Stomach smooth muscle (tissue), 2 donors: ENCODE measurements around the gene HS3ST6.

Experiments used
- H3K27ac ChIP-seq: one replicate; pipeline ENCODE4 v1.7.0; 2013; ENCODE audit warnings: mild to moderate bottlenecking, low read length, inconsistent platforms
- H3K27me3 ChIP-seq, 2 donors: one replicate each; pipeline ENCODE4 v1.7.0; 2013; ENCODE audit warnings: low read length in 2 of 2; ENCODE audit not compliant: insufficient read depth in 2 of 2, control insufficient read depth in 1 of 2
- H3K36me3 ChIP-seq, 2 donors: one replicate each; pipeline ENCODE4 v1.7.0; 2013; ENCODE audit warnings: low read length in 2 of 2; ENCODE audit not compliant: control insufficient read depth in 2 of 2, insufficient read depth in 2 of 2
- H3K4me1 ChIP-seq: one replicate; pipeline ENCODE4 v1.7.0; 2013; ENCODE audit warnings: low read length; ENCODE audit not compliant: control insufficient read depth, insufficient read depth
- H3K4me3 ChIP-seq, 2 donors: one replicate each; pipeline ENCODE4 v1.7.0; 2013; ENCODE audit warnings: low read length in 2 of 2
- H3K9ac ChIP-seq, 2 donors: one replicate each; pipeline ENCODE4 v1.7.0; 2013; ENCODE audit warnings: low read length in 2 of 2, mild to moderate bottlenecking in 1 of 2
- H3K9me3 ChIP-seq, 2 donors: one replicate each; pipeline ENCODE4 v1.7.0; 2013; ENCODE audit warnings: low read length in 2 of 2; ENCODE audit not compliant: control insufficient read depth in 2 of 2
- donor health status: healthy.
- donor health status: Pancreatic carcinoma.

The HS3ST6 gene

GRCh38 chr16:1913327-1914083 is 4.7 kb downstream of the HS3ST6 start:
- no peaks in the 10 kb centered on the region for H3K9me3 ChIP-seq
- no peak overlapping the region for H3K9ac ChIP-seq
- H3K36me3 ChIP-seq, result no peaks in the 10 kb centered on the region
- H3K27me3 ChIP-seq, result peaks cover 19 to 44% of the 10 kb centered on the region in 2 donors
- peaks cover 1% of the 10 kb centered on the region for H3K4me1 ChIP-seq
- H3K4me3 ChIP-seq, result no peak overlapping the region
- no peak overlapping the region for H3K27ac ChIP-seq

DNA sequence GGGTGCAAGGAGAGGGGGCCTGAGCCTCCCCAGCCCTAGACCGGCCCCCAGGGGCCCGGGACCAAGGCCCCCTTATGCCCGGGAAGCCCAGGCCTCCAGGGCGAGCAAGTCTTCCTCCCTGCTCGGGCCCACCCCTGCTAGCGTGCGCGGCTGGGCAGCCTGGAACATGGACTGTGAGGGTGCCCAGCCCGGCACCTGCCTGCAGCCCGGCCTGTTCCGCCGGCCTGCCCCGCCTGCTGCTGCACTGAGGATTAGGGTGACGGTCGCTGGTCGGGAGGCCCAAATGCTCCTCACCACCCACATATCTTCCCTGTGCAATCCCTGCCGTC is 6.0 kb downstream of the HS3ST6 start:
- H3K4me1 ChIP-seq, result no peaks in the 10 kb centered on the region
- H3K9ac ChIP-seq, result no peak overlapping the region
- H3K4me3 ChIP-seq, result no peak overlapping the region
- no peaks in the 10 kb centered on the region for H3K36me3 ChIP-seq
- no peak overlapping the region for H3K27ac ChIP-seq
- peaks cover 13 to 38% of the 10 kb centered on the region in 2 donors for H3K27me3 ChIP-seq
- no peaks in the 10 kb centered on the region for H3K9me3 ChIP-seq

GRCh38 chr16:1911467-1912214 is 6.6 kb downstream of the HS3ST6 start:
- H3K4me3 ChIP-seq, result no peak overlapping the region
- H3K27ac ChIP-seq, result no peak overlapping the region
- H3K9ac ChIP-seq, result no peak overlapping the region
- no peaks in the 10 kb centered on the region for H3K4me1 ChIP-seq
- H3K9me3 ChIP-seq, result no peaks in the 10 kb centered on the region
- no peaks in the 10 kb centered on the region for H3K36me3 ChIP-seq
- peaks cover 11 to 34% of the 10 kb centered on the region in 2 donors for H3K27me3 ChIP-seq

- no peak overlapping the region for H3K9ac ChIP-seq
- no peaks in the 10 kb centered on the region for H3K9me3 ChIP-seq
- H3K4me3 ChIP-seq, result no peak overlapping the region
- no peaks in the 10 kb centered on the region for H3K4me1 ChIP-seq
- no peaks in the 10 kb centered on the region for H3K36me3 ChIP-seq
- H3K27me3 ChIP-seq, result peaks cover 12 to 28% of the 10 kb centered on the region in 2 donors
- no peak overlapping the region for H3K27ac ChIP-seq
Observed at GRCh38 chr16:1909561-1910231, 8.5 kb downstream of the HS3ST6 start.

DNA sequence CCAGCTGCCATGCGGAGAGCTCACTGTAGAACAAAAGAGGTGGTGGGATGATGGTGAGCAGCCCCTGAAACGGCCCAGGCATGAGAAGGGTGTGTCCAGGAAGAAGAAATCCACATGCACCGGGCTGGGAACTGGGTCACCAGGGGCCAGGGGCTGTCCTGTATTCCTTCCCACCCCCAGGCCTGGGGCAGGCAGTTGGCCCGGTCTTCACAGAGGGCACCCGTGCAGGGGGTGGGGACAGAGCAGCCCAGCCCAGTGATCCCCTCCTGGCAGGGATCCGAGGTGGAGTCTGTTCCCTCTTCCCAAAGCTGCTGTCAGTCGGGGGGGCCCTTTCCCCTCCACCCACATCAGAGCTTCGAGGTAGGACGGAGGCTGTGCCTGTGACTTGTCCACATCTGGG is 9.2 kb downstream of the HS3ST6 start:
- Histone ChIP-seq H3K4me3 (no peak overlapping the region), H3K9ac (no peak overlapping the region), H3K9me3 (no peaks in the 10 kb centered on the region), H3K27me3 (peaks cover 13 to 26% of the 10 kb centered on the region in 2 donors), H3K36me3 (no peaks in the 10 kb centered on the region), H3K4me1 (no peaks in the 10 kb centered on the region), H3K27ac (no peak overlapping the region)

- H3K4me1 ChIP-seq, result no peaks in the 10 kb centered on the region
- H3K9ac ChIP-seq, result no peak overlapping the region
- no peaks in the 10 kb centered on the region for H3K36me3 ChIP-seq
- no peak overlapping the region for H3K4me3 ChIP-seq
- H3K27ac ChIP-seq, result no peak overlapping the region
- H3K9me3 ChIP-seq, result no peaks in the 10 kb centered on the region
- peaks cover 10 to 30% of the 10 kb centered on the region in 2 donors for H3K27me3 ChIP-seq
Observed at GRCh38 chr16:1908184-1908583, 10.0 kb downstream of the HS3ST6 start.

DNA sequence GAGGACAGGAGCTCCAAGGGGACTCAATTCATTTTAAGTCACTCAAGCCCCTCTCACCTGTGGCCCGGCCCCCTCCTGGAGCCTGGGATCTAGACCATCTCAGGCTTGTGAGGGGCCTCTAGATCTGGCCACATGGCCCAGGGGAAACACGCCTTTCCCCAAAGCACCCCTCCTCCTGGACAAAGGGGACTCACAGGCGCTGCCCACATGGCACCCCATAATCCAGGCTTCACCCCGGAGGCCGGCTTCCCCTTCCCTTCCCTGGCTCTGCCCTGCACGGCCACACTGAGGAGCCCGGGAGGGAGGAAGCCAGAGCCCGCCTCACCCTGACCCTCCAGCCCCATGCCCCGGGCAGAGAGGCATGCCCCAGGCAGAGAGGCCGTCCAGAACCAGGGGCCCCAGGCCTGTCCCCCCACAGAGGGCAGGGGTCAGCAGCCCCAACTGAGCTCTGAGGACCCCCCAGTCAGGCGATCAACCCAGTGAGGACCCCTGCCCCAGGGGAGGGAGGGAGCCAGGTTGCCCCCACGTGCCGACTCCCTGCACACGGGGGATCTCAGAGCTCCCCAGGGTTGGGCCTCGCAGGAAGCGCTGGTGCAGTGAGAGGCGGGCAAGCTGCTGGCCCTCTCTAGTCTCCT is 10.9 kb downstream of the HS3ST6 start:
- Histone ChIP-seq H3K27ac (no peak overlapping the region), H3K9ac (no peak overlapping the region), H3K4me1 (no peaks in the 10 kb centered on the region), H3K27me3 (peaks cover 10 to 36% of the 10 kb centered on the region in 2 donors), H3K4me3 (no peak overlapping the region), H3K9me3 (no peaks in the 10 kb centered on the region), H3K36me3 (no peaks in the 10 kb centered on the region)

- Histone ChIP-seq H3K36me3 (no peaks in the 10 kb centered on the region), H3K4me3 (no peak overlapping the region), H3K27ac (no peak overlapping the region)
Observed at GRCh38 chr16:1906846-1907165, 11.4 kb downstream of the HS3ST6 start.

DNA sequence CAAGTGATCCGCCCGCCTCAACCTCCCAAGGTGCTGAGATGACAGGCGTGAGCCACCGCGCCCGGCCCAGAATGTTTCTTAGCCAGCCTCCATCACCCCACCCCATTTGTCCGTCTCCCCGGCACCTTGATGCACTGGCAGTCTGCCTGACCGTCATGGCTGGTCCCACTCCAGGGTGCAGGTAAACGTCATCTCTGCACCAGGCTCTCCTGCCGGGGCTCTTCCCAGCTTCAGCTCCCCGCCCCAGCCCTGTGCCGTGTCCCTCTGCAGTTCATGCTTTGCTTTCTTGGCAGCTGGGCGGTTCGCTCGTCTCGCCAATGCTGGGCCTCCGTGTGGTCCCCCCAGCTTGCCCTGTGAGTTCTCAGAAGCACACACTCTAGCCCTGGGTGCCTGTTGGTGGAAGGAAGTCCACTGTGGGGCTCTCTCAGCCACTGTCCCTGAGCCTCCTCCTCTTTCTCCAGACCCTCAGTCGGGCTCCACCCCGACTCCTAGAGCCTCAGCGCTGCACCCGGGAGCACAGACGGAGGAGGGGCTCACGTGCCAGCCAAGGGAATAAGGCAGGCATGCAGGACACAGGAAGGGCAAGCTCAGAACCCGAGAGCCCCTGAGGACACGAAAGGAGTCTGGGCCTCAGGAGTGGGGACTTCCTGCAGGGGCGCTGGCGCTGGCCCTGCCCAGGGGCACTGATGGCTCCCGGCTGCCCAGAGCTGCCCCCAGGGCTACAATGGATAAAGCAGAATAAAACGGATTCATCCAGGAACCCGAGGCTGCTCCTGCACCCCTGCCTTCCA is 12.0 kb downstream of the HS3ST6 start:
- Histone ChIP-seq H3K9ac (no peak overlapping the region), H3K27ac (no peak overlapping the region), H3K4me1 (no peaks in the 10 kb centered on the region), H3K4me3 (no peak overlapping the region), H3K9me3 (no peaks in the 10 kb centered on the region), H3K36me3 (no peaks in the 10 kb centered on the region), H3K27me3 (peaks cover 10 to 36% of the 10 kb centered on the region in 2 donors)

More at GRCh38 chr16:1906846-1907165, 11.4 kb downstream of the HS3ST6 start:
- Histone ChIP-seq H3K9me3 (no peaks in the 10 kb centered on the region), H3K4me1 (no peaks in the 10 kb centered on the region), H3K9ac (no peak overlapping the region), H3K27me3 (peaks cover 10 to 36% of the 10 kb centered on the region in 2 donors)
